ENCODE results near the gene DCBLD2.
"Not testable (repeated sequence)": the region's sequence is repeated elsewhere in the genome, so short reads cannot be mapped to it uniquely, and the experiment has no call there.

DCBLD2 gene

GRCh38 chr3:98877132-98877531 lies 24.4 kb downstream of the DCBLD2 start:
- Mint-ChIP-seq H3K4me3 (no peak overlapping the region), H3K27ac (peak overlapping the region in 2 of 3 experiments; percentile 0 to 77), H3K9me3 (peaks cover 12% of the 10 kb centered on the region), H3K27me3 (ENCODE audit: low read depth) (no peaks in the 10 kb centered on the region), H3K4me1 (no peaks in the 10 kb centered on the region), H3K36me3 (ENCODE audit: low read depth) (peaks cover 86% of the 10 kb centered on the region)
- TF ChIP-seq, protein P1, sequence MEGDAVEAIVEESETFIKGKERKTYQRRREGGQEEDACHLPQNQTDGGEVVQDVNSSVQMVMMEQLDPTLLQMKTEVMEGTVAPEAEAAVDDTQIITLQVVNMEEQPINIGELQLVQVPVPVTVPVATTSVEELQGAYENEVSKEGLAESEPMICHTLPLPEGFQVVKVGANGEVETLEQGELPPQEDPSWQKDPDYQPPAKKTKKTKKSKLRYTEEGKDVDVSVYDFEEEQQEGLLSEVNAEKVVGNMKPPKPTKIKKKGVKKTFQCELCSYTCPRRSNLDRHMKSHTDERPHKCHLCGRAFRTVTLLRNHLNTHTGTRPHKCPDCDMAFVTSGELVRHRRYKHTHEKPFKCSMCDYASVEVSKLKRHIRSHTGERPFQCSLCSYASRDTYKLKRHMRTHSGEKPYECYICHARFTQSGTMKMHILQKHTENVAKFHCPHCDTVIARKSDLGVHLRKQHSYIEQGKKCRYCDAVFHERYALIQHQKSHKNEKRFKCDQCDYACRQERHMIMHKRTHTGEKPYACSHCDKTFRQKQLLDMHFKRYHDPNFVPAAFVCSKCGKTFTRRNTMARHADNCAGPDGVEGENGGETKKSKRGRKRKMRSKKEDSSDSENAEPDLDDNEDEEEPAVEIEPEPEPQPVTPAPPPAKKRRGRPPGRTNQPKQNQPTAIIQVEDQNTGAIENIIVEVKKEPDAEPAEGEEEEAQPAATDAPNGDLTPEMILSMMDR (IDR thresholded peaks at IDR 0.05; ENCODE audit: unreplicated experiment in 3 of 3) = no peak

GRCh38 chr3:98875535-98875934 lies 26.0 kb downstream of the DCBLD2 start:
- H3K27ac Mint-ChIP-seq = no peak overlapping the region

DNA sequence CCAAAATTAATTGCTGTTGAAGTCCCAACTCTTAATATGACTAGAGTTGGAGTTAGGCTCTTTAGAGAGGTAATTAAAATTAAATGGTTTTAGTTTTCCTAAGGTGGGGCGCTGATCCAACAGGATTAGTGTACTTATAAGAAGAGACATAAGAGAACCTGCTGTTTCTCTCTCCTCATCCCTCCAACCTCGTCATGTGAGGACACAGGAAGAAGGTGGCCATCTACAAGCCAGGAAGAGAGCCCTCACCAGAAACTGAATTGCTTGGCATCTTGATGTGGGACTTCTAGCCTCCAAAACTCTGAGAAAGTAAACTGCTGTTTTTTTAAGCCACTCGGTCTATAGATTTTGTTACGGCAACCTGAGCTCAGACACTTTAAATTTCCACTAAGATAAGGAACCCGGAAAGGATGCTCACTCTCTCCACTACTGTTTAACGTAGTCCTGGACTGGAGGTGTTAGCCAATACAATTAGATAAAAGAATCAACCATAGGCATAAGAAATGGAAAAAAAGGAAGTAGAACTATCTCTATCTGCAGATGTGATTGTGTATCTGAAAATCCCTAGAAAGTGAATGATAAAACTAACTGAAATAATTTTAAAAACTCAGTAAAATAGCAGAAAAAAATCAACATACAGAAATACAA lies 26.8 kb downstream of the DCBLD2 start:
- no peak overlapping the region for H3K4me3 Mint-ChIP-seq
- no peaks in the 10 kb centered on the region for H3K4me1 Mint-ChIP-seq
- no peak overlapping the region for H3K27ac Mint-ChIP-seq
- H3K27me3 Mint-ChIP-seq (ENCODE audit: low read depth) = no peaks in the 10 kb centered on the region
- H3K36me3 Mint-ChIP-seq (ENCODE audit: low read depth) = peaks cover 91% of the 10 kb centered on the region
- H3K9me3 Mint-ChIP-seq = peaks cover 31% of the 10 kb centered on the region
- TF ChIP-seq, protein P1 (IDR thresholded peaks at IDR 0.05; ENCODE audit: unreplicated experiment in 3 of 3) = no peak

More at GRCh38 chr3:98875535-98875934, 26.0 kb downstream of the DCBLD2 start:
- H3K27me3 Mint-ChIP-seq (ENCODE audit: low read depth) = no peaks in the 10 kb centered on the region
- peaks cover 22% of the 10 kb centered on the region for H3K9me3 Mint-ChIP-seq
- peaks cover 91% of the 10 kb centered on the region for H3K36me3 Mint-ChIP-seq (ENCODE audit: low read depth)
- no peak overlapping the region for H3K4me3 Mint-ChIP-seq
- H3K4me1 Mint-ChIP-seq = no peaks in the 10 kb centered on the region
- TF ChIP-seq, protein P1 (IDR thresholded peaks at IDR 0.05; ENCODE audit: unreplicated experiment in 3 of 3) = no peak

DNA sequence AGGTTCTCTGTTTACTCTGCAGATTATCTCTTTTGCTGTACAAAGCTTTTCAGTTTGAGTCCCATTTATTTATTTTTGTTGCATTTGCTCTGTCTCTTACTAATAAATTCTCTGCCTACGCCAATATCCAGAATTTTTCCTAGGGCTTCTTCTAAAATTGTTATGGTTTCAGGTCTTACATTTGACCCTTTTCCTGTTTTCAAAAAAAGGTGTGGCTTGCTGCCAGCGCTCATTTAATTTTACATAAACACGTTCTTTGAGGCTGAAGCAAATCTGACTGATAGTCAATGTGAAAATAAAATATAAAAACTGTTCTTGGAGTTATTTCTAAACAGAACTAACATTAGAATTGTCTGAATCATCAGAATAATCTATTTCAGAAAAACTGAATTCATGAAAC lies 32.1 kb downstream of the DCBLD2 start:
- H3K4me1 Mint-ChIP-seq = no peaks in the 10 kb centered on the region
- peaks cover 86% of the 10 kb centered on the region for H3K36me3 Mint-ChIP-seq (ENCODE audit: low read depth)
- TF ChIP-seq, protein P1 (IDR thresholded peaks at IDR 0.05; ENCODE audit: unreplicated experiment in 3 of 3) = no peak
- no peak overlapping the region for H3K27ac Mint-ChIP-seq
- H3K27me3 Mint-ChIP-seq (ENCODE audit: low read depth) = no peaks in the 10 kb centered on the region
- H3K9me3 Mint-ChIP-seq = peaks cover 60% of the 10 kb centered on the region
- H3K4me3 Mint-ChIP-seq = no peak overlapping the region

DNA sequence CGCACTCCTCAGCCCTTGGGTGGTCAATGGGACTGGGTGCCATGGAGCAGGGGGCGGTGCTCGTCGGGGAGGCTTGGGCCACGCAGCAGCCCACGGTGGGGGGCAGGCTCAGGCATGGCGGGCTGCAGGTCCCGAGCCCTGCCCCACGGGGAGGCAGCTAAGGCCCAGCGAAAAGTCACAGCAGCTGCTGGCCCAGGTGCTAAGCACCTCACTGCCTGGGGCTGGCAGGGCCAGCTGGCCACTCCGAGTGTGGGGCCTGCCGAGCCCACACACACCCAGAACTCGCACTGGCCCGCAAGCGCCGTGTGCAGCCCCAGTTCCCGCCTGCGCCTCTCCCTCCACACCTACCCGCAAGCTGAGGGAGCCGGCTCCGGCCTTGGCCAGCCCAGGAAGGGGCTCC lies 43.5 kb downstream of the DCBLD2 start:
- not testable (repeated sequence) for H3K4me1 Mint-ChIP-seq; H3K27me3 Mint-ChIP-seq (ENCODE audit: low read depth); H3K4me3 Mint-ChIP-seq; H3K27ac Mint-ChIP-seq
- peaks cover 91% of the 10 kb centered on the region for H3K36me3 Mint-ChIP-seq (ENCODE audit: low read depth)
- peaks cover 66% of the 10 kb centered on the region for H3K9me3 Mint-ChIP-seq

- H3K27me3 Mint-ChIP-seq (ENCODE audit: low read depth); H3K4me3 Mint-ChIP-seq; H3K4me1 Mint-ChIP-seq; H3K27ac Mint-ChIP-seq: not testable (repeated sequence)
- Mint-ChIP-seq H3K36me3 (ENCODE audit: low read depth) (peaks cover 89% of the 10 kb centered on the region), H3K9me3 (peaks cover 59% of the 10 kb centered on the region)
Measured at GRCh38 chr3:98857258-98857657, 44.2 kb downstream of the DCBLD2 start.

GRCh38 chr3:98856724-98857123 lies 44.8 kb downstream of the DCBLD2 start:
- Mint-ChIP-seq H3K36me3 (ENCODE audit: low read depth) (peaks cover 84% of the 10 kb centered on the region), H3K4me1 (no peaks in the 10 kb centered on the region), H3K4me3 (no peak overlapping the region), H3K27ac (no peak overlapping the region), H3K27me3 (ENCODE audit: low read depth) (no peaks in the 10 kb centered on the region), H3K9me3 (peaks cover 56% of the 10 kb centered on the region)
- TF ChIP-seq, protein P1 (IDR thresholded peaks at IDR 0.05; ENCODE audit: unreplicated experiment in 3 of 3) = no peak

Measured in nephron (organoid).